ENCODE results near the gene CHCHD6.

- TF ChIP-seq ATF3 (IDR thresholded peaks at IDR 0.05) (no peak), CTCF (IDR thresholded peaks at IDR 0.05; ENCODE audit: low read depth, low read length, missing input control) (no peak), REST (IDR thresholded peaks at IDR 0.05) (no peak), ZBTB33 (IDR thresholded peaks at IDR 0.05) (no peak), TAF1 (conservative IDR thresholded peaks at IDR 0.05) (no peak), GABPA (IDR thresholded peaks at IDR 0.05 in 1 of 2, conservative IDR thresholded peaks at IDR 0.05 in 1 of 2) (no peak), YY1 (IDR thresholded peaks at IDR 0.05) (no peak)
Observed at GRCh38 chr3:126896968-126897367, 192.9 kb downstream of the CHCHD6 start.

Measured in liver (tissue), 3 donors.